Stimulated activated CD8-positive, alpha-beta memory T cell treated with anti-CD3 and anti-CD28 coated beads, Interleukin-7, amount 100 ng/mL, for 4 hours (primary cell): ENCODE results near the gene PEX10.

Experiments used
- DNase-seq, 2 donors: peaks; one replicate each; pipeline ENCODE4 v3.0.0-alpha.2; 2020; ENCODE audit warnings: low read depth in 2 of 2

PEX10 gene

GRCh38 chr1:2375246-2375922 lies 37.0 kb downstream of the PEX10 start:
- DNase-seq, result no peak

- no peak for DNase-seq
These were observed 37.9 kb downstream of the PEX10 start for GRCh38 chr1:2374252-2375155.

GRCh38 chr1:2373551-2374251 lies 38.7 kb downstream of the PEX10 start:
- DNase-seq, result no peak

- DNase-seq, result no peak
These were observed 39.5 kb downstream of the PEX10 start for GRCh38 chr1:2372551-2373490.

GRCh38 chr1:2368053-2368744 lies 44.2 kb downstream of the PEX10 start:
- DNase-seq, result no peak

- no peak for DNase-seq
These were observed 48.4 kb downstream of the PEX10 start for GRCh38 chr1:2363847-2364513.

- no peak for DNase-seq
These were observed 51.6 kb downstream of the PEX10 start for GRCh38 chr1:2360588-2361364.

DNA sequence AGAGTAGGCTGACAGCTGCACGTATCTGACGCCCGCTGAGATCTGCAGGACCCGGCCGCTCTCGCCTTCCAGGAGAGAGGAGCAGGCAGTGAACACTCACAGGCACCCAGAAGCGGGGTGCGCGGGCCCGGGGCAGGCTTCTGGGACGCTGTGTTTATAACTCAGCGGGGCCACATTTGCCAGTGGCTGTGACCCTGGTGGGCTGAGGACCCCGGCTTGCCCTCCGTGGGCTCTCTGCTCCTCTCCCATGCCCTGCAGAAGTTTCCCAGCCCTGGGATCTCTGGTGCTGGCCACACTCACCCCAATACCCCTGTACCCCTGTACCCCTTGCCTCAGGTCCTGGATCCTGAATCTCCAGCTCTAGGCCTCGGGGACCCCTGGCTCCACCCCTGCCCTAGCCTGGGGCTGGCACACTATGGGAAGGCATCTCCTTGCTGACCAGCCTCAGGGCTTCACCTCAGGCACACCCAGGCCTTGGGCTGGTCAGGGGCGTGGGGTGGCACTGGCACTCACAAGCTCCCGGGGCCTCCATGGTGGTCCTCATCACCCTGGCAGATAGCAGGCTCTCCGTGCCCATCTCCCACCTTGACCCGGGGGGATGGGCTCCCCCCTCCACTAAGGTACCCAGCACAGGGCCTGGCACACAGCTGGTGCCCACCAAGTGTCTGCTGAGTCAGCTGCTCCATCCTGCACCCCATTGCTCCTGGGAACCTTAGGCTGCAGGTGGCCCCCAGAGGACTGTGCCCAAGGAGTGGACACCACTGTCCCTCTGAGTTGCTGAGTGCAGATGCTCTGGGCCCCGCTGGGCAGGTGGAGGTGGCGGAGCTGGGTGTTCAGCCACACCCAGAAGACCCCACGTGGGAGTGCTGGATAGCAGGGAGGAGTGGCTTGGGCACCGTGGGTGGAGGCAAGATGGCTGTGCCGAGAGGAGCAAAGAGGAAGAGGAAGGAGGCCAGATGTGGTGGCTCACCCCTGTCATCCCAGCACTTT lies 53.4 kb downstream of the PEX10 start:
- no peak for DNase-seq

- DNase-seq, result no peak
These were observed 54.3 kb downstream of the PEX10 start for GRCh38 chr1:2358072-2358471.

GRCh38 chr1:2356911-2357845 lies 55.2 kb downstream of the PEX10 start:
- DNase-seq, result no peak

- no peak for DNase-seq
These were observed 56.0 kb downstream of the PEX10 start for GRCh38 chr1:2356401-2356800.

- DNase-seq, result no peak
These were observed 56.7 kb downstream of the PEX10 start for GRCh38 chr1:2355373-2356261.

- DNase-seq, result no peak
These were observed 57.6 kb downstream of the PEX10 start for GRCh38 chr1:2354511-2355372.
